ENCODE results near the gene HS3ST2.

GRCh38 chr16:22806811-22807210 is 7.2 kb upstream of the HS3ST2 start:
- TF ChIP-seq, protein P1, sequence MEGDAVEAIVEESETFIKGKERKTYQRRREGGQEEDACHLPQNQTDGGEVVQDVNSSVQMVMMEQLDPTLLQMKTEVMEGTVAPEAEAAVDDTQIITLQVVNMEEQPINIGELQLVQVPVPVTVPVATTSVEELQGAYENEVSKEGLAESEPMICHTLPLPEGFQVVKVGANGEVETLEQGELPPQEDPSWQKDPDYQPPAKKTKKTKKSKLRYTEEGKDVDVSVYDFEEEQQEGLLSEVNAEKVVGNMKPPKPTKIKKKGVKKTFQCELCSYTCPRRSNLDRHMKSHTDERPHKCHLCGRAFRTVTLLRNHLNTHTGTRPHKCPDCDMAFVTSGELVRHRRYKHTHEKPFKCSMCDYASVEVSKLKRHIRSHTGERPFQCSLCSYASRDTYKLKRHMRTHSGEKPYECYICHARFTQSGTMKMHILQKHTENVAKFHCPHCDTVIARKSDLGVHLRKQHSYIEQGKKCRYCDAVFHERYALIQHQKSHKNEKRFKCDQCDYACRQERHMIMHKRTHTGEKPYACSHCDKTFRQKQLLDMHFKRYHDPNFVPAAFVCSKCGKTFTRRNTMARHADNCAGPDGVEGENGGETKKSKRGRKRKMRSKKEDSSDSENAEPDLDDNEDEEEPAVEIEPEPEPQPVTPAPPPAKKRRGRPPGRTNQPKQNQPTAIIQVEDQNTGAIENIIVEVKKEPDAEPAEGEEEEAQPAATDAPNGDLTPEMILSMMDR (IDR thresholded peaks at IDR 0.05), result no peak
- no peak for TF ChIP-seq POLR2A (IDR thresholded peaks at IDR 0.05)
- TF ChIP-seq POLR2AphosphoS5 (IDR thresholded peaks at IDR 0.05), result no peak

All from breast epithelium (tissue), 3 donors.